HG02840 (cell line): ENCODE results near the gene ACACA.
"Not testable (repeated sequence)": the region's sequence is repeated elsewhere in the genome, so short reads cannot be mapped to it uniquely, and the experiment has no call there.

Experiments
- ATAC-seq: cut with Tn5 transposase; IDR thresholded peaks from one replicate; pipeline ENCODE4 v1.9.1; 2021; ENCODE audit warnings: mild to moderate bottlenecking, moderate library complexity, moderate number of reproducible peaks; ENCODE audit not compliant: unreplicated experiment, low FRiP score

The ACACA gene

GRCh38 chr17:37356796-37357569 lies 49.7 kb downstream of the ACACA start:
- ATAC-seq, result not testable (repeated sequence)

GRCh38 chr17:37346863-37347402 lies 59.7 kb downstream of the ACACA start:
- not testable (repeated sequence) for ATAC-seq

- no peak for ATAC-seq
Observed at GRCh38 chr17:37344519-37344918, 62.1 kb downstream of the ACACA start.

- no peak for ATAC-seq
Observed at GRCh38 chr17:37342589-37342988, 64.0 kb downstream of the ACACA start.

GRCh38 chr17:37340804-37341203 lies 65.8 kb downstream of the ACACA start:
- no peak for ATAC-seq

- no peak for ATAC-seq
Observed at GRCh38 chr17:37339321-37339720, 67.3 kb downstream of the ACACA start.

GRCh38 chr17:37338847-37339246 lies 67.8 kb downstream of the ACACA start:
- no peak for ATAC-seq

- ATAC-seq, result no peak
Observed at GRCh38 chr17:37327341-37328090, 79.1 kb downstream of the ACACA start.

- no peak for ATAC-seq
Observed at GRCh38 chr17:37322826-37323561, 83.6 kb downstream of the ACACA start.

- no peak for ATAC-seq
Observed at GRCh38 chr17:37322106-37322505, 84.5 kb downstream of the ACACA start.

GRCh38 chr17:37318931-37319594 lies 87.6 kb downstream of the ACACA start:
- ATAC-seq, result no peak

- ATAC-seq, result no peak
Observed at GRCh38 chr17:37317867-37318266, 88.8 kb downstream of the ACACA start.

- no peak for ATAC-seq
Observed at GRCh38 chr17:37315601-37316000, 91.0 kb downstream of the ACACA start.

GRCh38 chr17:37312137-37312923 lies 94.3 kb downstream of the ACACA start:
- no peak for ATAC-seq

GRCh38 chr17:37310940-37311339 lies 95.7 kb downstream of the ACACA start:
- no peak for ATAC-seq

GRCh38 chr17:37309051-37309450 lies 97.6 kb downstream of the ACACA start:
- no peak for ATAC-seq

GRCh38 chr17:37305406-37305905 lies 101.2 kb downstream of the ACACA start:
- no peak for ATAC-seq

GRCh38 chr17:37301288-37301687 lies 105.3 kb downstream of the ACACA start:
- no peak for ATAC-seq

- ATAC-seq, result no peak
Observed at GRCh38 chr17:37300683-37301082, 106.0 kb downstream of the ACACA start.
